GM19239 (cell line): ENCODE data around the gene FOXM1.
"Not testable (repeated sequence)": the region's sequence is repeated elsewhere in the genome, so short reads cannot be mapped to it uniquely, and the experiment has no call there.

Experiments
- DNase-seq: peaks from one replicate; pipeline ENCODE4 v3.0.0; 2011; ENCODE audit warnings: low spot score; ENCODE audit not compliant: insufficient read length
- FAIRE-seq: peaks from 2 replicates; lab custom pipeline; 2011; peaks lifted over from hg19 to GRCh38; lab: Jason Lieb, UNC

Gene FOXM1

DNA sequence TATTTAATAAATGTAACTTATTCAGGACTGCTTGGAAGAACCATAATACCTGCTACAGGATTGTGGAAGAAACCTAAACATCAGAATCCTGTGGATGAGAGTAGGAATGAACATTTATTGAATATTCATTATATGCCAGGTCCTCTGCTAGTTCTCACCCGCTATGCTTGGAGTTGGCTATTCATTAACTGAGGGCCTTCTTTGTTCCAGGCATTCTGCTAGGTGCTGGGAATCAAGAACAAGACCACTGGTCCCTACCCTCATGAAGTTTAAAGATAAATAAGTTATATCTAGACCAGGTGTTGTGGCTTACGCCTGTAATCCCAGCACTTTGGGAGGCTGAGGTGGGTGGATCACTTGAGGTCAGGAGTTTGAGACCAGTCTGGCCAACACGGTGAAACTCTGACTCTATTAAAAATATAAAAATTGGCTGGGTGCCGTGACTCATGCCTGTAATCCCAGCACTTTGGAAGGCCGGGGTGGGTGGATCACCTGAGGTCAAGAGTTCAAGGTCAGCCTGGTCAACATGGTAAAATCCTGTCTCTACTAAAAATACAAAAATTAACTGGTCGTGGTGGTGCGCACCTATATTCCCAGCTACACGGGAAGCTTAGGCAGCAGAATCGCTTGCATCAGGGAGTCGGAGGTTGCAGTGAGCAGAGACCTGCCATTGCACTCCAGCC lies 9.9 kb upstream of the FOXM1 start:
- DNase-seq (no peak), FAIRE-seq (no peak)

- DNase-seq (no peak), FAIRE-seq (no peak)
Observed at GRCh38 chr12:2884810-2885209, 7.8 kb upstream of the FOXM1 start.

DNA sequence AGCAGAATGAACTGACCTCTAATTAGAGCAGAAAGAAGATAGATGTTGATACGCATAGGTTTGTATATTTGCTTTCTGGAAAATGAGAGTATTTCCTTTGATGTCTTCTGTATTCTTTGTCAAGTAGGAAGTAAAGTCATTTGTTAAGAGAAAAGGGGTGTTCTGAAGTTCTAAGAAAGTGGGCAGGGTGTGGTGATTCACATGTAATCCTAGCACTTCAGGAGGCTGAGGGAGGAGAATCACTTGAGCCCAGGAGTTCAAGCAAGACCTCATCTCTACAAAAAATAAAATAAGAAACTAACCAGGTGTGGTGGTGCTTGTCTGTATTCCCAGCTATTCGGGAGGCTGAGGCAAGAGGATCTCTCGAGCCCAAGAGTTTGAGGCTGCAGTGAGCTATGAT lies 2.9 kb upstream of the FOXM1 start:
- FAIRE-seq = no peak
- DNase-seq = no peak

- DNase-seq (no peak), FAIRE-seq (peak; percentile 18)
Observed at GRCh38 chr12:2877953-2878732, 1.2 kb upstream of the FOXM1 start.

DNA sequence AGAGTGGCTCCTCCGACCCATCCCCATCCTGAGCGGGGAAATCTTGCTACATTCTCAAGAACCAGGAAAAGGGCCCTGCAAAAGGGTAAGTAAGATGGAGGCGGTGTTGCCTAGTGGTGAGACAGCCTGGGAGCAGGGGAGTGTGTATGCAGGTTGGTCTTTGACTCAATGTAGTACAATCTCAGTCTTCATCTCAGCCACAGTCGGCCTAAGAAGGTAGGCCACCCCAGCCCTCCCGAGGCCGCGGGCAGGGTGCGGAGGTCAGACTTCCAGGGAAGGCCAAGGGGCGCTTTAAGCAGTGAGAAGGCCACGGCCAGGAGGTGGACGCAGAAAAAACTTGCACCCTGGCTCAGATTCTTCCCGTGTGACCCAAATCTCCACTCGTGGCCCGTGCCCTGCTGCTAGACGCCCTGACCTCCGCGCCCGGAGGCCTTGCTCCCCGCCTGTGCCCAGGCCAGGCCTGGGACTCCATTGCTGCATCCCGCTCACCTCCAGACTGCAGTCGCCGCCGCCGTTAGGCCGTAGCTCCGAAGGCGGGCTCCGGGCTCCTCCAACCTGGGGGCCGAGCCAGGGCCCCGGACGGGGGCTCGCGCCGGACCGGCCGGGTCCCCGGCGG lies 435 bp downstream of the FOXM1 start:
- DNase-seq = no peak
- FAIRE-seq = peak; percentile 21

GRCh38 chr12:2868986-2869632 lies 7.9 kb downstream of the FOXM1 start:
- DNase-seq, FAIRE-seq: not testable (repeated sequence)

- DNase-seq = no peak
Observed at GRCh38 chr12:2864198-2864597, 12.8 kb downstream of the FOXM1 start.

GRCh38 chr12:2863402-2863801 lies 13.6 kb downstream of the FOXM1 start:
- DNase-seq, FAIRE-seq: not testable (repeated sequence)

More at GRCh38 chr12:2864198-2864597, 12.8 kb downstream of the FOXM1 start:
- FAIRE-seq = no peak

DNA sequence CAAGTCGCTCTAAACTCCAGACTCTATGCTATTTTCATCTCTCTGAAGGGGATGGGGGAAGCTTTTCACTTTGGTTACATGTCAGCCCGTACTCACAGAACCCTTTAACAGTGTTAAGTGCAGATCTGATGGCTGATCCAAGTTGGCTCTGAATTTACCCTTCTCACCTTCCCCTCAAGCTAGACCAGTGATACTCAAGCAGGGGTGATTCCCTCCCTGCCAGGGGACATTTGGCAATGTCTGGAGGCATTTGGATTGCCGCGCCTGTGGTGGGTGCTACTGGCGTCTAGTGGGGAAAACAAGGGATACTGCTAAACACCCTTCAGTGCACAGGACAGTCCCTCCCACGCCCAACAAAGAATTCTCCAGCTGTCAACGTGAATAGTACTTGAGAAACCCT lies 14.1 kb downstream of the FOXM1 start:
- no peak for DNase-seq
- FAIRE-seq = no peak

- no peak for DNase-seq
- no peak for FAIRE-seq
Observed at GRCh38 chr12:2860170-2860569, 16.8 kb downstream of the FOXM1 start.

- DNase-seq (no peak), FAIRE-seq (no peak)
Observed at GRCh38 chr12:2858944-2859421, 18.0 kb downstream of the FOXM1 start.

DNA sequence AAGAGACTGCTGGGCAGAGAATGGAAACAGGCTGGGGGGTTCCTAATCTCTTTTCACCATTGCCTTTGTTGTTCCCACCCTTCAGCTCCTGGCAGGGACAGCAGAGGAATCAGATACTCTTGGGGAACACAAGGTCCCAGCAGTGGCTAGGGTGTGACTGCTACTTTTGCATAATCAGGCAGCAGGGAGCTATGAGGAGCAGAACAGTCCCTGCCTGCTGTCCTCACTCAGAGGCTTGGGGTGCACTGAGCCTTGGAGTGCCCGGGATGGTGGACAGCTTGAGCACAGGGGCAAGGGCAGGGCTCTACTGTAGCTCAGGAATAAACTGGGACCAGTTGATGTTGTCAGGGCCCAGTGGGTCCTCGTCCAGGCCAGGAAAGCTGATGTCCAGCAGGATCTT lies 18.6 kb downstream of the FOXM1 start:
- no peak for FAIRE-seq

GRCh38 chr12:2857576-2857975 lies 19.4 kb downstream of the FOXM1 start:
- FAIRE-seq (no peak), DNase-seq (no peak)

More for the DNA sequence above, 18.6 kb downstream of the FOXM1 start:
- DNase-seq = no peak

- no peak for FAIRE-seq
- no peak for DNase-seq
Observed at GRCh38 chr12:2857021-2857431, 19.9 kb downstream of the FOXM1 start, which contains the start of gene TEX52. TSS of gene TEX52 (minus strand) at chr12:2857039. CDS start at chr12:2857026, 13 bp downstream.

- no peak for DNase-seq
- FAIRE-seq = no peak
Observed at GRCh38 chr12:2856051-2856450, 20.9 kb downstream of the FOXM1 start.

DNA sequence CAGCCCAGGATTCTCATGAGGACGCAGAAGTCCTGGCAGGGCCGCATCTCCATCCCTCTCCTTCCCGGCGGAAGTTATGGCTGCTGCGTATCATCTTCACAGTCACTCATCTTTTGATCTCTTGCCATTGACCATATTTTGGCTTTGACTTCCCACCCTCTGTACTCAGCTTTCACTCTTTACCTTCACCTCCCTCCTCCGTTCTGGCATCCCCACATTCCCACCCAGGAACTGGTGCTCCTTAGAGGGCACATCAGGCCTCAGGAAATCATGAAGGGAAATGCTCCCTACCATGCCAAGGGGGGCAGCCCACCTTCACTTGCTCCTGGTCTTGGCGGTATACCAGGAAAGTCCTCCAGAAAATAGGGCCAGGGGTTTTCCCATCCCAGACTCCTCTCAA lies 21.4 kb downstream of the FOXM1 start:
- DNase-seq = no peak
- no peak for FAIRE-seq

DNA sequence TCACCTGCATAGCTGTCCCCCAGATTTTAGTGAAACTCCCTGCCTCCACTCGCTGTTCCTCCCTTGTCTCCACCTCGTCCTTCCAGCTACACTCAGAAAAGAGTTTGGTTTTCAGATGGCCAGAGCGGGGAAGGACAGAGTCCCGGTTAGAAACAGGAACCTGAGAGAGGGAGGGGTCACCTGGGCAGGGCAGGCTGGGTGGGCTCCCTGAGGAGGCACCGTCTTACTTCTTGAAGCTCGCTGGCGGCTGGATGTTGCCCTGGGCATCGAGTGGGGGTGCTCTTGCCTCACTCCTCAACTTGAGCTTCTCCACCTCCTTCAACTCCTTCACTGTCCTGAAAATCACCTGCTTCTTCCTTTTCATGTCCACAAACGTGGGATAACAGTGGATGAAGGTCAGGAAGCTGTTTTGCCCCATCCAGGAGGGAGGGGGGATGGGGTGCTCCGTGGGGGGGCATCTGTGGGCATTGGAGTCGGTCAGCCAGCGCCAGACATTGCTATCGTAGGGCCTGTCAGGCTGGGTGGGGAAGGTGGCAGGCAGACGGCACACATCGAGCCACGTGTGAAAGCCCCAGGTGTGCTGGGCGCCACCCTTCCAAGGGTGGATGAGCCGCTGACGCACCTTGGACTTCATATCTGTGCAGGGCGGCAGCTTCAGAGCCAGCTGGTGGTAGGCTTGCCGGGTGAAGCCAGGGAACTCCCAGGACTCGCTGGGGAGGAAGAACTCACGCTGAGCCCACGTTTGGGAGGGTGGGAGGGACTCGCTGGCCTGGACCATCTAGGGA lies 22.1 kb downstream of the FOXM1 start:
- FAIRE-seq (no peak), DNase-seq (no peak)

DNA sequence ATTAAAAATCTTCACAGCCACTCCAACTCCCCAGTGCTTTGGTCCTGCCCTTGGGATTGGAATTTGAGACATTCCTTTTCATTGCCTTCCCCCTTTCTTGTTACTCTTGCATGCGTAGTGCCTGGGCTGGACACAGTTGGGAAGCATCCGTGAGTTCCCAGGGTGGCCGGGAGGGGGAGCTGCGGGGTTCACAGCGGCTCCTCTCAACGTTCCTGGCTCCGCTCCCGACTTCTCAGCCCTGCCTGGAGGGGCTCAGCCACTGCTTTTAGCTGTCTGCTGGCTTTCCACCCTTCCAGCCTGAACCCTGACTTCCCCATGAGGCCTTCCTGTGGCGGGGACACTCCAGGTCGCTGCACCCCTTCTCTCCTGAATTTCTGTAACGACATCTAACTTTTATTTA lies 23.3 kb downstream of the FOXM1 start:
- DNase-seq (peak; percentile 49), FAIRE-seq (peak; percentile 70)

DNA sequence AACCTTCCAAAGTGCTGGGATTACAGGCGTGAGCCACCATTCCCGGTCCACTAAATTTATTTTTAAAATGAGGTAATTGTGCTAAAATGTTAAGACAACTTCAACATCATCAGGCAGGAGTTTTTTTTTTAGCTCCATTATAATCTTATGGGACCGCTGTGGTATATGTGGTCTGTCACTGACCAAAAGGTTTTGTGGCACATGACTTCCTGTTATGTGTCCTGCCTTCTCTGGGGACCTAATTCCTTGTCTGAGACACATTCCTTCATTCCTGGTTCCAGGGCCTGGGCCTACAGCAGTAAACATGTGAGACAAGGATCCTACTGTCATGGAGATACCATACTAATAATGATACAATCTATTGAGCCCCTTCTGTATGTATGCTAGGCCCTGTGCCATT lies 25.0 kb downstream of the FOXM1 start:
- DNase-seq = no peak
- no peak for FAIRE-seq

- DNase-seq (no peak), FAIRE-seq (no peak)
Observed at GRCh38 chr12:2845280-2845679, 31.7 kb downstream of the FOXM1 start.
